ENCODE data around the gene MYO3B. TPM values are rescaled to one million over a fixed set of nuclear protein-coding genes. Genes with fewer than 3 reads are reported as not detected.

The MYO3B gene
- total RNA-seq, 4 donors from 2014 or later: 0.06 TPM; not detected in 3

DNA sequence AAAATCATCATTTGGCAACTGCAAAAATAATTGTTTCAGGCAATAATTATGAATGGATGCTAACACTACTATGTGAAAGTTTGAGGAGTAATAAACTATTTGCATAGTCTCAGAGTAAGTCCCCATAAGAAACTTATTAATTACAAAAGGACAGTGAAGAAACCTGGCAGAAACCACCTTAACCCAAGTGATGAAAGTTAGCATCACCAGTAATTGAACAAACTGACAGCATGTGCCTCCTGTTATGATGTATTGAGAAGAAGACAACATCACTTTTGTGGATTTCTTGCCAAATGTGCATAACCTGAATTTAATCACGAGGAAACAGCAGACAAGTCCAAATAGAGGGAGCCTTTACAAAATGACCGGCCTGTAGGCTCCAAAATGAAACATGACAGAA is 353.9 kb downstream of the MYO3B start:
- no peaks in the 10 kb centered on the region for H3K27me3 ChIP-seq
- 82% methylated on average over 2 of the region's 2 CpGs for WGBS
- TF ChIP-seq POLR2AphosphoS5 (IDR thresholded peaks at IDR 0.05) (no peak), POLR2A (IDR thresholded peaks at IDR 0.05; ENCODE audit: low read depth) (no peak)

DNA sequence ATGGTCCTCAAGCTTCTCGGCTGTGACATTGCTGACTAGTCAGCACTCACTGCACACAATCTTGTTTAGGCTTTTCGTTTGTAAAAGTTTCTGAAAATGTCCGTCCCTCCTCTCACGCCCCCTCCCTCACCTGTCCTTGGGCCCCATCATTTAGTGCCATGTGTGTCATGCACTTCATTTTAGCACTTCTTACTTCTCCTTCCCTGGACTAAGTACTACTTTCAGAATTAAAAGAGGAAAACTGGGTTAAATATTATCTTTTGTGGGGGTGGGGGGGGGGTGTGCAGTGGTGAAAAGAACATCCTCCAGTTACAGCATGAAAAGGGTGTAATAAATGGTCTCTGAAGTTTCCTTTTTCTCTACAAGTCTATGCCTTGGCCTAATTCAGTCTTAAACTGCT is 355.2 kb downstream of the MYO3B start:
- no peak overlapping the region for H3K4me3 ChIP-seq
- H3K27me3 ChIP-seq: no peaks in the 10 kb centered on the region
- no peaks in the 10 kb centered on the region for H3K36me3 ChIP-seq
- no peak for DNase-seq (ENCODE audit: extremely low spot score)
- H3K27ac ChIP-seq (replicated peaks in 1 of 4): no peak overlapping the region
- TF ChIP-seq, protein P1, sequence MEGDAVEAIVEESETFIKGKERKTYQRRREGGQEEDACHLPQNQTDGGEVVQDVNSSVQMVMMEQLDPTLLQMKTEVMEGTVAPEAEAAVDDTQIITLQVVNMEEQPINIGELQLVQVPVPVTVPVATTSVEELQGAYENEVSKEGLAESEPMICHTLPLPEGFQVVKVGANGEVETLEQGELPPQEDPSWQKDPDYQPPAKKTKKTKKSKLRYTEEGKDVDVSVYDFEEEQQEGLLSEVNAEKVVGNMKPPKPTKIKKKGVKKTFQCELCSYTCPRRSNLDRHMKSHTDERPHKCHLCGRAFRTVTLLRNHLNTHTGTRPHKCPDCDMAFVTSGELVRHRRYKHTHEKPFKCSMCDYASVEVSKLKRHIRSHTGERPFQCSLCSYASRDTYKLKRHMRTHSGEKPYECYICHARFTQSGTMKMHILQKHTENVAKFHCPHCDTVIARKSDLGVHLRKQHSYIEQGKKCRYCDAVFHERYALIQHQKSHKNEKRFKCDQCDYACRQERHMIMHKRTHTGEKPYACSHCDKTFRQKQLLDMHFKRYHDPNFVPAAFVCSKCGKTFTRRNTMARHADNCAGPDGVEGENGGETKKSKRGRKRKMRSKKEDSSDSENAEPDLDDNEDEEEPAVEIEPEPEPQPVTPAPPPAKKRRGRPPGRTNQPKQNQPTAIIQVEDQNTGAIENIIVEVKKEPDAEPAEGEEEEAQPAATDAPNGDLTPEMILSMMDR (IDR thresholded peaks at IDR 0.05): no peak
- TF ChIP-seq POLR2AphosphoS5 (IDR thresholded peaks at IDR 0.05) (no peak), POLR2A (IDR thresholded peaks at IDR 0.05; ENCODE audit: low read depth) (no peak), EP300 (IDR thresholded peaks at IDR 0.05) (no peak)
- WGBS: 94% methylated on average over 4 of the region's 4 CpGs
- no peaks in the 10 kb centered on the region for H3K9me3 ChIP-seq
- intact Hi-C loops (cut with DNase I): no loop called here
- H3K4me1 ChIP-seq: peaks cover 8 to 19% (median 16%) of the 10 kb centered on the region in 4 donors

More for the DNA sequence above, 353.9 kb downstream of the MYO3B start:
- H3K4me1 ChIP-seq: peaks cover 8 to 19% (median 16%) of the 10 kb centered on the region in 4 donors
- no peak overlapping the region for H3K4me3 ChIP-seq
- H3K27ac ChIP-seq (replicated peaks in 1 of 4): no peak overlapping the region
- no peaks in the 10 kb centered on the region for H3K36me3 ChIP-seq
- H3K9me3 ChIP-seq: no peaks in the 10 kb centered on the region
- DNase-seq (ENCODE audit: extremely low spot score): no peak
- intact Hi-C loops (cut with DNase I): no loop called here

DNA sequence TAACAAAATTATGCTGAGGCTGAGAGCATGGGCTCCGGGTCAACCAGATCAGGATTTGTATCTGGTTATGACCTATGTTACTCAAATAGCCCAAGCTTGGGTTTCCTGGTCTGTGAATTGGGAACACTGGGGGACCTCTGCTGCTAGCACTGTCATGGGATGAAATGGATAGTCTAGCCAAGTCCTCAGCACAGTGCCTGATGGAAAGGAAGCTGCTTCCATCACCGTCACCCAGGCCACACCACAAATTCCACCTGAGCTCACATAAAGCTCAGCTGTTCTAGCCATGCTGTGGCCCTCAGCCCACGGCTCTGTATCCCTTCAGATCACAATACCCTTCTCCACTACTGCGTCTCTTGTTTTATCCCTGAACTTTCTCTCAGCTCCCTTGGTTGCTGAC is 357.6 kb downstream of the MYO3B start:
- DNase-seq (ENCODE audit: extremely low spot score): no peak
- no peaks in the 10 kb centered on the region for H3K9me3 ChIP-seq
- no peak overlapping the region for H3K4me3 ChIP-seq
- H3K4me1 ChIP-seq: peaks cover 0 to 7% (median 4%) of the 10 kb centered on the region in 4 donors
- no peaks in the 10 kb centered on the region for H3K27me3 ChIP-seq
- TF ChIP-seq, protein P1 (IDR thresholded peaks at IDR 0.05): no peak
- no peaks in the 10 kb centered on the region for H3K36me3 ChIP-seq
- intact Hi-C loops (cut with DNase I): no loop called here
- H3K27ac ChIP-seq (replicated peaks in 1 of 4): no peak overlapping the region
- 94% methylated on average over 4 of the region's 4 CpGs for WGBS

DNA sequence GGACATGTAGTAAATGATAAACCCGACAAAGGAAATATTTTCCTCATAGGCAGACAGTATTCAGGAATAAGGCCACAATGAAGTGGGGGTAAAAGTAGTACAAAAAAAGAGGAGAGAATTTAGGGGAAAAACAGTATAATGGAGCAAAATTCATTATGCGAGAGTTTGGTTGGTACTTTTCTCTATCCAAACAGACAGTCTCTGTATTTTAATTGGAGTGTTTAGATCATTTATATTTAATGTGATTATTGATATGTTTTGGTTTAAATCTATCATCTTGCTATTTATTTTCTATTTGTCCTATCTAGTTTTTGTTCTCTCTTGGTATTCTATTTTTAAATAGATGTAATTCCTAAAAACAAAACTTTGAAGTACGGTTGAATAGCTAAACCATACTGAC is 366.9 kb downstream of the MYO3B start:
- Histone ChIP-seq H3K27me3 (no peaks in the 10 kb centered on the region), H3K4me3 (no peak overlapping the region), H3K27ac (replicated peaks in 1 of 4) (no peak overlapping the region), H3K9me3 (peaks cover 0 to 16% (median 6%) of the 10 kb centered on the region in 4 donors), H3K4me1 (no peaks in the 10 kb centered on the region), H3K36me3 (no peaks in the 10 kb centered on the region)
- DNase-seq (ENCODE audit: extremely low spot score): no peak
- intact Hi-C loops (cut with DNase I): no loop called here
- 93% methylated on average over 3 of the region's 3 CpGs for WGBS
- TF ChIP-seq, protein P1 (IDR thresholded peaks at IDR 0.05): no peak
- TF ChIP-seq POLR2A (IDR thresholded peaks at IDR 0.05; ENCODE audit: low read depth): no peak
- no peak for TF ChIP-seq POLR2AphosphoS5 (IDR thresholded peaks at IDR 0.05)
- TF ChIP-seq EP300 (IDR thresholded peaks at IDR 0.05): no peak

DNA sequence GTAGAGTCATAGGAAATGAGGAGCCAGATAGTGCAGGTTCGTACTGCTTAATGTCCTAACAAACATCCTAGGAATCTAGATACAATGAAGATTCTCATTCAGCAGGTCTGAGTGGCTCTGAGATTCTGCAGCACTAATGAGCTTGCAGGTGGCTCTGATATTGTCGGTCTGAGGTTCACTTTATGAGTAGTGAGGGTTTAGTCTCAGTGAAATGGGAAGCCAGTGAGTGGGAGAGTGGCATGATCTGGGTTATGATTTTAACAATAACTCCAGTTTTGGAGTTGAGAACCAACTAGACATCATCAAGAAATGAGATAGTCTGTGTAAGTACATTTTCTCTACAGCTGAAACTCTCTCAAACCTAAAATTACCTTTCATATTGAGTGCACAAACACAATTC is 370.4 kb downstream of the MYO3B start:
- H3K4me3 ChIP-seq: no peak overlapping the region
- WGBS: 96% methylated on average over 2 of the region's 2 CpGs
- H3K27ac ChIP-seq (replicated peaks in 1 of 4): no peak overlapping the region
- TF ChIP-seq EP300 (IDR thresholded peaks at IDR 0.05) (no peak), POLR2AphosphoS5 (IDR thresholded peaks at IDR 0.05) (no peak), POLR2A (IDR thresholded peaks at IDR 0.05; ENCODE audit: low read depth) (no peak)
- TF ChIP-seq, protein P1 (IDR thresholded peaks at IDR 0.05): no peak
- no peaks in the 10 kb centered on the region for H3K4me1 ChIP-seq
- H3K9me3 ChIP-seq: peaks cover 0 to 16% (median 8%) of the 10 kb centered on the region in 4 donors
- no peaks in the 10 kb centered on the region for H3K36me3 ChIP-seq
- no peaks in the 10 kb centered on the region for H3K27me3 ChIP-seq
- intact Hi-C loops (cut with DNase I): no loop called here
- DNase-seq (ENCODE audit: extremely low spot score): no peak

Data from esophagus muscularis mucosa (tissue), 4 donors.